ENCODE results near the gene ARL5C. TPM values are rescaled to one million over a fixed set of nuclear protein-coding genes. Genes with fewer than 3 reads are reported as not detected.
"Not testable (repeated sequence)": the region's sequence is repeated elsewhere in the genome, so short reads cannot be mapped to it uniquely, and the experiment has no call there.

ARL5C gene
- total and polyA plus RNA-seq, 2 experiments from 2014 or later, result not detected

DNA sequence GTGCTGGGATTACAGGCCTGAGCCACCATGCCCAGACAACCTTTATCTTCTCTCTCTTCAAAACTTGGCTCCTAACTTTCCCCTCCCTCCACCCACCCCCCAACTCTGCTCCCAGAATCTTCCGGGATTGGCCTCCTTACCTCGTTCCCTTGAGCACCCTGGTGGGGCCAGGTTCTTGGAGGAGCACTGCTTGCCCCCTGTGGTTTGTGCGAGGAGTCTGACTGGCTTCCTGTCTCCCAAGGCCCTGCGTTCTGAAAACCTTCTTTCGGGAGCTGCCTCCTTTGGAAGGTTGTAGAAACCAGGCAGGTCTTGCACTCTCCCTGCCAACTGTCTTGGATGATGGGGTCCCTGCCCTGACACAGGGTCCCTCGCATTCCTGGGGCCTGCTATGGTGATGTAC is 34.3 kb downstream of the ARL5C start:
- H3K4me3 ChIP-seq, result no peak overlapping the region
- no peaks in the 10 kb centered on the region for H3K79me2 ChIP-seq
- H3K36me3 ChIP-seq (replicated peaks; ENCODE audit: insufficient read depth, low read depth), result no peaks in the 10 kb centered on the region
- H3K9me2 ChIP-seq (replicated peaks; ENCODE audit: insufficient read depth), result no peaks in the 10 kb centered on the region
- H3K27ac ChIP-seq, result no peak overlapping the region
- H2AFZ ChIP-seq, result no peak overlapping the region
- H3K9me3 ChIP-seq (ENCODE audit: low read depth), result no peaks in the 10 kb centered on the region
- no peak for DNase-seq (ENCODE audit: low spot score)
- H3K4me1 ChIP-seq (ENCODE audit: insufficient read depth), result no peaks in the 10 kb centered on the region
- WGBS (ENCODE audit: low lambda C conversion rate, missing lambda C conversion rate), result 78% methylated on average over 6 of the region's 6 CpGs
- H3K4me2 ChIP-seq, result no peak overlapping the region
- no peaks in the 10 kb centered on the region for H3K27me3 ChIP-seq
- no peaks in the 10 kb centered on the region for H4K20me1 ChIP-seq (ENCODE audit: insufficient read depth, poor library complexity, severe bottlenecking)
- no peak for TF ChIP-seq EZH2 (IDR thresholded peaks at IDR 0.05; ENCODE audit: borderline replicate concordance)
- TF ChIP-seq, protein P1, sequence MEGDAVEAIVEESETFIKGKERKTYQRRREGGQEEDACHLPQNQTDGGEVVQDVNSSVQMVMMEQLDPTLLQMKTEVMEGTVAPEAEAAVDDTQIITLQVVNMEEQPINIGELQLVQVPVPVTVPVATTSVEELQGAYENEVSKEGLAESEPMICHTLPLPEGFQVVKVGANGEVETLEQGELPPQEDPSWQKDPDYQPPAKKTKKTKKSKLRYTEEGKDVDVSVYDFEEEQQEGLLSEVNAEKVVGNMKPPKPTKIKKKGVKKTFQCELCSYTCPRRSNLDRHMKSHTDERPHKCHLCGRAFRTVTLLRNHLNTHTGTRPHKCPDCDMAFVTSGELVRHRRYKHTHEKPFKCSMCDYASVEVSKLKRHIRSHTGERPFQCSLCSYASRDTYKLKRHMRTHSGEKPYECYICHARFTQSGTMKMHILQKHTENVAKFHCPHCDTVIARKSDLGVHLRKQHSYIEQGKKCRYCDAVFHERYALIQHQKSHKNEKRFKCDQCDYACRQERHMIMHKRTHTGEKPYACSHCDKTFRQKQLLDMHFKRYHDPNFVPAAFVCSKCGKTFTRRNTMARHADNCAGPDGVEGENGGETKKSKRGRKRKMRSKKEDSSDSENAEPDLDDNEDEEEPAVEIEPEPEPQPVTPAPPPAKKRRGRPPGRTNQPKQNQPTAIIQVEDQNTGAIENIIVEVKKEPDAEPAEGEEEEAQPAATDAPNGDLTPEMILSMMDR (IDR thresholded peaks at IDR 0.05; ENCODE audit: poor library complexity), result no peak
- TF ChIP-seq EZH2phosphoT487 (IDR thresholded peaks at IDR 0.05; ENCODE audit: low read depth, severe bottlenecking, unreplicated experiment), result no peak

DNA sequence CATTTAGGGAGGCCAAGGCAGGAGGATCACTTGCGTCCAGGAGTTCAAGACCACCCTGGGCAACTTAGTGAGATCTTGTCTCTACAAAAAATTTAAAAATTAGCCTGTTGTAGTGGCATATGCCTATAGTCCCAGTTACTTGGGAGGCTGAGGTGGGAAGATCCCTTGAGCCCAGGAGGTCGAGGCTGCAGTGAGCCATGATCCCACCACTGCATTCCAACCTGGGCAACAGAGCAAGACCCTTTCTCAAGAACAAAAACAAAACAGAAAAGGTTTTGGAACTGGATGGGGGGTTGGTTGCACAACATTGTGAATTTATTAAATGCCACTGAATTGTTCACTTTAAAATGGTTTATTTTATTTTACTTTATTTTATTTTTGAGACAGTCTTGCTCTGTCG is 35.8 kb downstream of the ARL5C start:
- Histone ChIP-seq H3K27ac (no peak overlapping the region), H3K79me2 (no peaks in the 10 kb centered on the region), H3K9me2 (replicated peaks; ENCODE audit: insufficient read depth) (no peaks in the 10 kb centered on the region), H3K27me3 (no peaks in the 10 kb centered on the region), H3K36me3 (replicated peaks; ENCODE audit: insufficient read depth, low read depth) (no peaks in the 10 kb centered on the region), H3K4me2 (no peak overlapping the region), H3K9me3 (ENCODE audit: low read depth) (no peaks in the 10 kb centered on the region), H3K4me1 (ENCODE audit: insufficient read depth) (no peaks in the 10 kb centered on the region), H4K20me1 (ENCODE audit: insufficient read depth, poor library complexity, severe bottlenecking) (no peaks in the 10 kb centered on the region), H2AFZ (no peak overlapping the region), H3K4me3 (no peak overlapping the region)
- WGBS (ENCODE audit: low lambda C conversion rate, missing lambda C conversion rate), result 88% methylated on average over 3 of the region's 3 CpGs
- no peak for DNase-seq (ENCODE audit: low spot score)
- TF ChIP-seq, protein P1 (IDR thresholded peaks at IDR 0.05; ENCODE audit: poor library complexity), result no peak
- TF ChIP-seq EZH2phosphoT487 (IDR thresholded peaks at IDR 0.05; ENCODE audit: low read depth, severe bottlenecking, unreplicated experiment) (no peak), EZH2 (IDR thresholded peaks at IDR 0.05; ENCODE audit: borderline replicate concordance) (no peak)

DNA sequence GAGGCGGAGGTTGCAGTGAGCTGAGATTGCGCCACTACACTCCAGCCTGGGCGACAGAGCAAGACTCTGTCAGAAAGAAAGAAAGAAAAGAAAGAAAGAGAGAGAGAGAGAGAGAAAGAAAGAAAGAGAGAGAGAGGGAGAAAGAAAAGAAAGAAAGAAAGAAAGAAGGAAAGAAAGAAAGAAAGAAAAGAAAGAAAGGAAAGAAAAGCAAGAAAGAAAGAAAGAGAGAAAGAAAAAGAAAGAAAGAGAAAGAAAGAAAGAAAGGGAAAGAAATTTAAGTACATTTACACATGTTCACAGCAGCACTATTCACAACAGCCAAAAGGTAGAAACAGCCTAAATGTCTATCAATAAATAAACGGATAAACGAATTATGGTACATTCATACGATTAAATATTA is 36.4 kb downstream of the ARL5C start:
- not testable (repeated sequence) for H3K27ac ChIP-seq; H2AFZ ChIP-seq; H3K79me2 ChIP-seq; DNase-seq (ENCODE audit: low spot score); H3K36me3 ChIP-seq (replicated peaks; ENCODE audit: insufficient read depth, low read depth); H3K4me1 ChIP-seq (ENCODE audit: insufficient read depth); H4K20me1 ChIP-seq (ENCODE audit: insufficient read depth, poor library complexity, severe bottlenecking); H3K4me2 ChIP-seq; H3K27me3 ChIP-seq; H3K9me3 ChIP-seq (ENCODE audit: low read depth); H3K4me3 ChIP-seq; H3K9me2 ChIP-seq (replicated peaks; ENCODE audit: insufficient read depth)
- 77% methylated on average over 6 of the region's 6 CpGs for WGBS (ENCODE audit: low lambda C conversion rate, missing lambda C conversion rate)

DNA sequence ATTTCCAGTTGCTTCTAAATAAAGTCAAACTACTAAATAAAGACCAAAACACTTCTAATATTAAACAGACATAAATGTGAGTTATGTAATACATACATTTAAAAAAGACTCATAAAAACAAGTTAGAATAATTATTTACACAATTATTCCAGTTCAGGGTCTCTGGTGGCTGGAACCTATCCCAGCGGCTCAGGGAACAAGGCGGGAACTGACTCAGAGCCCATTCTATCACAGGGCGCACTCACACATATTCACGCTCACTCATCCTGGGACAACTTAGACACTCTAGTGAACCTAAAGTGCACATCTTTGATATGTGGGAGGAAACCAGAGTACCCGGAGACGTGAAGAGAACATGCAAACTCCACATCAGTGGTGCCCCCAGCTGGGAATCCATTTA is 39.5 kb downstream of the ARL5C start:
- no peaks in the 10 kb centered on the region for H3K79me2 ChIP-seq
- H3K9me2 ChIP-seq (replicated peaks; ENCODE audit: insufficient read depth), result no peaks in the 10 kb centered on the region
- H3K9me3 ChIP-seq (ENCODE audit: low read depth), result no peaks in the 10 kb centered on the region
- no peak for DNase-seq (ENCODE audit: low spot score)
- TF ChIP-seq, protein P1 (IDR thresholded peaks at IDR 0.05; ENCODE audit: poor library complexity), result no peak
- TF ChIP-seq EZH2 (IDR thresholded peaks at IDR 0.05; ENCODE audit: borderline replicate concordance) (no peak), EZH2phosphoT487 (IDR thresholded peaks at IDR 0.05; ENCODE audit: low read depth, severe bottlenecking, unreplicated experiment) (no peak)
- no peaks in the 10 kb centered on the region for H4K20me1 ChIP-seq (ENCODE audit: insufficient read depth, poor library complexity, severe bottlenecking)
- no peak overlapping the region for H3K27ac ChIP-seq
- WGBS (ENCODE audit: low lambda C conversion rate, missing lambda C conversion rate), result 70% methylated on average over 6 of the region's 6 CpGs
- H3K4me1 ChIP-seq (ENCODE audit: insufficient read depth), result no peaks in the 10 kb centered on the region
- no peaks in the 10 kb centered on the region for H3K27me3 ChIP-seq
- H3K4me3 ChIP-seq, result no peak overlapping the region
- H2AFZ ChIP-seq, result no peak overlapping the region
- no peak overlapping the region for H3K4me2 ChIP-seq
- no peaks in the 10 kb centered on the region for H3K36me3 ChIP-seq (replicated peaks; ENCODE audit: insufficient read depth, low read depth)
